ENCODE data around the gene SLC38A2. TPM values are rescaled to one million over a fixed set of nuclear protein-coding genes. Genes with fewer than 3 reads are reported as not detected.

Gene SLC38A2
- total RNA-seq, 1 donor from 2014 or later = 421 TPM

DNA sequence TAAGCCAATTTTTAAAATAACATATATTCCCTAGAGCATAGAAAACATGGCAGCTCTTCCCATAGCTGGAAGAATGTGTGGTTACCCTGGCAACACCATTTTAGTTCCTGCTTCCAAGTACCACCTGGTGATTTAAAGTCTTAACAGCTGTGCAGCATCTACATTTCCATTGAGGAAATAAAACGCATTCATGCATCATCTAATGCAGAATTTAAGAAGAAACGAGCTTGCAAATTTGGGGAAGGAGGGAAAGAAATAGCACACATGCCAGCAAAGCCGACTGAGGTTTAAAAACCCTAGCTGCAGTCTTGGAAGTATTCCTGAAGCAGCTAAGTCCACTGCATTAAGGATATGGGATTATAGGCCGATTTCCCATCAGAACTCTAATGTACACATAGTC lies 22.8 kb upstream of the SLC38A2 start:
- Histone ChIP-seq H3K4me3 (ENCODE audit: insufficient read depth, low read depth, low read length) (no peak overlapping the region), H2AFZ (ENCODE audit: low read depth, low read length) (no peak overlapping the region), H3K36me3 (ENCODE audit: insufficient read depth, low read length) (no peaks in the 10 kb centered on the region), H3K4me2 (ENCODE audit: low read length) (no peak overlapping the region), H3K79me2 (ENCODE audit: insufficient read depth, low read length) (no peaks in the 10 kb centered on the region), H4K20me1 (ENCODE audit: insufficient read depth, low read length) (no peaks in the 10 kb centered on the region), H3K27me3 (ENCODE audit: insufficient read depth, low read length) (no peaks in the 10 kb centered on the region), H3K9me3 (ENCODE audit: insufficient read depth, low read depth, low read length) (no peaks in the 10 kb centered on the region), H3K4me1 (ENCODE audit: insufficient read depth, low read length) (peaks cover 7% of the 10 kb centered on the region), H3K27ac (ENCODE audit: low read depth, low read length) (no peak overlapping the region), H3K9ac (ENCODE audit: low read length) (no peak overlapping the region)
- Mint-ChIP-seq H3K4me1 (ENCODE audit: low read depth, unreplicated experiment) (peaks cover under 1% of the 10 kb centered on the region), H3K27me3 (ENCODE audit: low read depth, unreplicated experiment) (no peaks in the 10 kb centered on the region), H3K36me3 (ENCODE audit: low read depth, unreplicated experiment) (peaks cover 7% of the 10 kb centered on the region), H3K9me3 (ENCODE audit: unreplicated experiment) (peaks cover 5% of the 10 kb centered on the region), H3K4me3 (ENCODE audit: unreplicated experiment) (no peak overlapping the region), H3K27ac (ENCODE audit: unreplicated experiment) (no peak overlapping the region)
- DNase-seq (ENCODE audit: low read depth) = no peak
- TF ChIP-seq EZH2 (IDR thresholded peaks at IDR 0.05; ENCODE audit: insufficient read depth, low read length) = no peak
- TF ChIP-seq, protein P1, sequence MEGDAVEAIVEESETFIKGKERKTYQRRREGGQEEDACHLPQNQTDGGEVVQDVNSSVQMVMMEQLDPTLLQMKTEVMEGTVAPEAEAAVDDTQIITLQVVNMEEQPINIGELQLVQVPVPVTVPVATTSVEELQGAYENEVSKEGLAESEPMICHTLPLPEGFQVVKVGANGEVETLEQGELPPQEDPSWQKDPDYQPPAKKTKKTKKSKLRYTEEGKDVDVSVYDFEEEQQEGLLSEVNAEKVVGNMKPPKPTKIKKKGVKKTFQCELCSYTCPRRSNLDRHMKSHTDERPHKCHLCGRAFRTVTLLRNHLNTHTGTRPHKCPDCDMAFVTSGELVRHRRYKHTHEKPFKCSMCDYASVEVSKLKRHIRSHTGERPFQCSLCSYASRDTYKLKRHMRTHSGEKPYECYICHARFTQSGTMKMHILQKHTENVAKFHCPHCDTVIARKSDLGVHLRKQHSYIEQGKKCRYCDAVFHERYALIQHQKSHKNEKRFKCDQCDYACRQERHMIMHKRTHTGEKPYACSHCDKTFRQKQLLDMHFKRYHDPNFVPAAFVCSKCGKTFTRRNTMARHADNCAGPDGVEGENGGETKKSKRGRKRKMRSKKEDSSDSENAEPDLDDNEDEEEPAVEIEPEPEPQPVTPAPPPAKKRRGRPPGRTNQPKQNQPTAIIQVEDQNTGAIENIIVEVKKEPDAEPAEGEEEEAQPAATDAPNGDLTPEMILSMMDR (IDR thresholded peaks at IDR 0.05; ENCODE audit: insufficient read depth, low read depth, low read length) = no peak
- FAIRE-seq = no peak

DNA sequence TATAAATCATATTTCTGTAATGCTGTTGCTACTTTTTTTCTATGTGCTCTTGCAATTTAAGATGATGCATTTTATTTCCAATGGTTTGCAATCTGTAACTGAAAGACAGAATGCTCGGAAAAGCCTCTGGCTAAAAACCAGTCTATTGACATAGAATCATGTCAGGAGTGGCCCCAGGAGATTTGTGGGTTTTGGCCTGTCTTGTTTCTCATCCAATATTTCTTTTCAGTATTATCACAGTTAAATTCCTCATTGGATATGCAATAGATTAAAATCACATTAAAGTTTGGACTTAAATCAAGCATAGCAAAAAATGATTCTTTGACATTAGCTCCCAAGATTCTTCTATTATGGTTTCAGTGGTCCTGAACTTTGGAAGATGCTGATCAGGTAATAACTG lies 19.1 kb upstream of the SLC38A2 start:
- FAIRE-seq = no peak
- TF ChIP-seq EZH2 (IDR thresholded peaks at IDR 0.05; ENCODE audit: insufficient read depth, low read length) = no peak
- TF ChIP-seq, protein P1 (IDR thresholded peaks at IDR 0.05; ENCODE audit: insufficient read depth, low read depth, low read length) = no peak
- Mint-ChIP-seq H3K4me3 (ENCODE audit: unreplicated experiment) (no peak overlapping the region), H3K36me3 (ENCODE audit: low read depth, unreplicated experiment) (peaks cover 3% of the 10 kb centered on the region), H3K4me1 (ENCODE audit: low read depth, unreplicated experiment) (peaks cover 23% of the 10 kb centered on the region), H3K9me3 (ENCODE audit: unreplicated experiment) (no peaks in the 10 kb centered on the region), H3K27me3 (ENCODE audit: low read depth, unreplicated experiment) (no peaks in the 10 kb centered on the region), H3K27ac (ENCODE audit: unreplicated experiment) (no peak overlapping the region)
- no peak overlapping the region for H3K4me3 ChIP-seq (ENCODE audit: insufficient read depth, low read depth, low read length)
- no peak overlapping the region for H3K27ac ChIP-seq (ENCODE audit: low read depth, low read length)
- peaks cover 44% of the 10 kb centered on the region for H3K4me1 ChIP-seq (ENCODE audit: insufficient read depth, low read length)
- H3K36me3 ChIP-seq (ENCODE audit: insufficient read depth, low read length) = no peaks in the 10 kb centered on the region
- no peaks in the 10 kb centered on the region for H4K20me1 ChIP-seq (ENCODE audit: insufficient read depth, low read length)
- H3K9ac ChIP-seq (ENCODE audit: low read length) = no peak overlapping the region
- no peaks in the 10 kb centered on the region for H3K79me2 ChIP-seq (ENCODE audit: insufficient read depth, low read length)
- peak; percentile 72 for DNase-seq (ENCODE audit: low read depth)
- no peak overlapping the region for H3K4me2 ChIP-seq (ENCODE audit: low read length)
- H3K27me3 ChIP-seq (ENCODE audit: insufficient read depth, low read length) = no peaks in the 10 kb centered on the region
- H2AFZ ChIP-seq (ENCODE audit: low read depth, low read length) = no peak overlapping the region
- no peaks in the 10 kb centered on the region for H3K9me3 ChIP-seq (ENCODE audit: insufficient read depth, low read depth, low read length)

DNA sequence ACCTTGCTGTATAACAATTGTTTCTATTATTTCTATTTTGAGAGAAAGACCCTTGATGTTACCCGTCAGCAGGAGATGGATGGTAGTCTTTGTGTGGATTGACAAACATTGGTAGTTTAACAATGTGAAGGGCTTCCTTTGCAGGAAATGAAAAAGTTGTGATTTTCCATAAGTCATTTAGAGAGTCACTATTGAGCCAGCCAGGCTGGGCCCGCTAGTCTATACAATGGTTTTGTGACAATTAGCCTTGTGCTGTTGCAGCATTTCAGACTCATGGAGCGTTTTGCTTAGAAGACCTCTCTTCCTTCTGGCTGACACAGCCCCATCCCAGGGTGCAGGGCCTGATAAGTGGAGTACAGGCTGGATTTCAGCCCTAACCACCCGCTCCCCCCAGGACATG lies 18.3 kb upstream of the SLC38A2 start:
- no peak overlapping the region for H3K4me2 ChIP-seq (ENCODE audit: low read length)
- peaks cover 49% of the 10 kb centered on the region for H3K4me1 ChIP-seq (ENCODE audit: insufficient read depth, low read length)

More for the DNA sequence above, 18.3 kb upstream of the SLC38A2 start:
- Histone ChIP-seq H3K27me3 (ENCODE audit: insufficient read depth, low read length) (no peaks in the 10 kb centered on the region), H3K9ac (ENCODE audit: low read length) (no peak overlapping the region), H3K79me2 (ENCODE audit: insufficient read depth, low read length) (no peaks in the 10 kb centered on the region), H3K27ac (ENCODE audit: low read depth, low read length) (no peak overlapping the region), H4K20me1 (ENCODE audit: insufficient read depth, low read length) (no peaks in the 10 kb centered on the region), H3K4me3 (ENCODE audit: insufficient read depth, low read depth, low read length) (no peak overlapping the region), H2AFZ (ENCODE audit: low read depth, low read length) (no peak overlapping the region), H3K9me3 (ENCODE audit: insufficient read depth, low read depth, low read length) (no peaks in the 10 kb centered on the region), H3K36me3 (ENCODE audit: insufficient read depth, low read length) (no peaks in the 10 kb centered on the region)
- H3K4me1 Mint-ChIP-seq (ENCODE audit: low read depth, unreplicated experiment) = peaks cover 27% of the 10 kb centered on the region
- H3K27me3 Mint-ChIP-seq (ENCODE audit: low read depth, unreplicated experiment) = no peaks in the 10 kb centered on the region
- DNase-seq (ENCODE audit: low read depth) (no peak), FAIRE-seq (no peak)
- no peak overlapping the region for H3K4me3 Mint-ChIP-seq (ENCODE audit: unreplicated experiment)
- TF ChIP-seq, protein P1 (IDR thresholded peaks at IDR 0.05; ENCODE audit: insufficient read depth, low read depth, low read length) = no peak
- no peak for TF ChIP-seq EZH2 (IDR thresholded peaks at IDR 0.05; ENCODE audit: insufficient read depth, low read length)
- H3K27ac Mint-ChIP-seq (ENCODE audit: unreplicated experiment) = no peak overlapping the region
- peaks cover 3% of the 10 kb centered on the region for H3K36me3 Mint-ChIP-seq (ENCODE audit: low read depth, unreplicated experiment)
- H3K9me3 Mint-ChIP-seq (ENCODE audit: unreplicated experiment) = no peaks in the 10 kb centered on the region
